Vein endothelial cell (primary cell): ENCODE data around the gene KRTAP1-1. TPM values are rescaled to one million over a fixed set of nuclear protein-coding genes. Genes with fewer than 3 reads are reported as not detected.

Source experiments
- small RNA-seq: library from RNA; depleted of rRNA; stranded (forward); fragments of <200 nt; gene quantifications from one replicate; pipeline ENCODE3, GENCODE V24; 2012
- total RNA-seq: library from RNA; depleted of rRNA; stranded (reverse); fragments of >200 nt; gene quantifications from 2 replicates; pipeline ENCODE4 v1.2.3, GENCODE V29; 2012

Gene KRTAP1-1
- total RNA-seq, result not detected in 2 replicates

GRCh38 chr17:41040783-41041571, at the start of gene KRTAP1-1:
Gene KRTAP1-1, minus strand, starts transcription at chr17:41041450. Its CDS starts 53 bp downstream, at chr17:41041397.

GRCh38 chr17:41084100-41084856, 43.0 kb upstream of the KRTAP1-1 start, which contains the start of gene KRTAP4-7:
Gene KRTAP4-7, plus strand, starts transcription at chr17:41084150. Its CDS starts 57 bp downstream, at chr17:41084207.

GRCh38 chr17:41065829-41066624, 24.8 kb upstream of the KRTAP1-1 start, which contains the start of gene KRTAP2-4:
Gene KRTAP2-4, minus strand, starts transcription at chr17:41065879. Its CDS starts 34 bp downstream, at chr17:41065845.

GRCh38 chr17:41060052-41060604, 18.9 kb upstream of the KRTAP1-1 start, which contains the start of gene KRTAP2-3:
Gene KRTAP2-3, minus strand, starts transcription at chr17:41060114. Its CDS starts 64 bp downstream, at chr17:41060050.

GRCh38 chr17:41055130-41055529, 13.9 kb upstream of the KRTAP1-1 start, which contains the start of gene KRTAP2-2:
Gene KRTAP2-2, minus strand, starts transcription at chr17:41055230. Its CDS starts 19 bp downstream, at chr17:41055211.

GRCh38 chr17:41046735-41047465, 5.7 kb upstream of the KRTAP1-1 start, which contains the start of gene KRTAP2-1:
Gene KRTAP2-1, minus strand, starts transcription at chr17:41047316. Its CDS starts 49 bp downstream, at chr17:41047267.

GRCh38 chr17:41034346-41034935, 6.8 kb downstream of the KRTAP1-1 start, which contains the start of gene KRTAP1-3:
Gene KRTAP1-3, minus strand, starts transcription at chr17:41034874. Its CDS starts 53 bp downstream, at chr17:41034821.

GRCh38 chr17:41029633-41030245, 11.5 kb downstream of the KRTAP1-1 start, which contains the start of gene KRTAP1-4:
Gene KRTAP1-4, minus strand, starts transcription at chr17:41030195. Its CDS starts 117 bp downstream, at chr17:41030078.

GRCh38 chr17:41026715-41027471, 14.4 kb downstream of the KRTAP1-1 start, which contains the start of gene KRTAP1-5:
Gene KRTAP1-5, minus strand, starts transcription at chr17:41027208. Its CDS starts 53 bp downstream, at chr17:41027155.

GRCh38 chr17:41008811-41009210, 32.4 kb downstream of the KRTAP1-1 start, which contains the start of gene KRTAP3-1:
Gene KRTAP3-1, minus strand, starts transcription at chr17:41009128. Its CDS starts 54 bp downstream, at chr17:41009074.

GRCh38 chr17:40999563-40999962, 41.7 kb downstream of the KRTAP1-1 start, which contains the start of gene KRTAP3-2:
Gene KRTAP3-2, minus strand, starts transcription at chr17:40999906. Its CDS starts 53 bp downstream, at chr17:40999853.

GRCh38 chr17:40993839-40994238, 47.4 kb downstream of the KRTAP1-1 start, which contains the start of gene KRTAP3-3:
Gene KRTAP3-3, minus strand, starts transcription at chr17:40994164. Its CDS starts 67 bp downstream, at chr17:40994097.

Small RNA genes lying within 50 kb of the gene (small RNA-seq; reads per million reads assigned to genes)
- gene KRTAP3-4P, result not detected

Other genes starting within 250 kb of the KRTAP1-1 start
- gene KRT28, start 241.5 kb downstream of the KRTAP1-1 start, total RNA-seq, result not detected in 2 replicates
- 0.98 and 5.4 TPM in 2 replicates for gene KRT10, start 218.8 kb downstream of the KRTAP1-1 start, total RNA-seq
- not detected in 2 replicates for gene KRT12, start 174.2 kb downstream of the KRTAP1-1 start, total RNA-seq
- not detected in 2 replicates for gene KRT20, start 156.2 kb downstream of the KRTAP1-1 start, total RNA-seq
- gene KRT23, start 103.8 kb downstream of the KRTAP1-1 start, total RNA-seq, result not detected in 2 replicates
- gene KRT39, start 74.5 kb downstream of the KRTAP1-1 start, total RNA-seq, result not detected in 2 replicates
- gene KRT40, start 57.1 kb downstream of the KRTAP1-1 start, total RNA-seq, result not detected in 2 replicates
- gene KRTAP3-3, start 47.3 kb downstream of the KRTAP1-1 start, total RNA-seq, result not detected in 2 replicates
- gene KRTAP3-2, start 41.5 kb downstream of the KRTAP1-1 start, total RNA-seq, result not detected in 2 replicates
- gene KRTAP3-1, start 32.3 kb downstream of the KRTAP1-1 start, total RNA-seq, result not detected in 2 replicates
- not detected in 2 replicates for gene KRTAP1-5, start 14.2 kb downstream of the KRTAP1-1 start, total RNA-seq
- gene KRTAP1-4, start 11.3 kb downstream of the KRTAP1-1 start, total RNA-seq, result not detected in 2 replicates
- gene KRTAP1-3, start 6.6 kb downstream of the KRTAP1-1 start, total RNA-seq, result not detected in 2 replicates
- not detected in 2 replicates for gene KRTAP2-1, start 5.9 kb upstream of the KRTAP1-1 start, total RNA-seq
- not detected in 2 replicates for gene KRTAP2-2, start 13.8 kb upstream of the KRTAP1-1 start, total RNA-seq
- not detected in 2 replicates for gene KRTAP2-3, start 18.7 kb upstream of the KRTAP1-1 start, total RNA-seq
- gene KRTAP2-4, start 24.4 kb upstream of the KRTAP1-1 start, total RNA-seq, result not detected in 2 replicates
- not detected in 2 replicates for gene KRTAP4-7, start 42.7 kb upstream of the KRTAP1-1 start, total RNA-seq
- not detected in 2 replicates for gene KRTAP4-8, start 56.7 kb upstream of the KRTAP1-1 start, total RNA-seq
- gene KRTAP4-16, start 60.8 kb upstream of the KRTAP1-1 start, total RNA-seq, result not detected in 2 replicates
- gene KRTAP4-9, start 63.9 kb upstream of the KRTAP1-1 start, total RNA-seq, result not detected in 2 replicates
- gene KRTAP4-11, start 76.9 kb upstream of the KRTAP1-1 start, total RNA-seq, result not detected in 2 replicates
- not detected in 2 replicates for gene KRTAP4-12, start 82.7 kb upstream of the KRTAP1-1 start, total RNA-seq
- gene KRTAP4-6, start 99.1 kb upstream of the KRTAP1-1 start, total RNA-seq, result not detected in 2 replicates
- gene KRTAP4-5, start 108.4 kb upstream of the KRTAP1-1 start, total RNA-seq, result not detected in 2 replicates
- gene KRTAP4-4, start 119.3 kb upstream of the KRTAP1-1 start, total RNA-seq, result not detected in 2 replicates
- gene KRTAP4-3, start 126.8 kb upstream of the KRTAP1-1 start, total RNA-seq, result not detected in 2 replicates
- not detected in 2 replicates for gene KRTAP4-2, start 136.8 kb upstream of the KRTAP1-1 start, total RNA-seq
- not detected in 2 replicates for gene KRTAP4-1, start 143.5 kb upstream of the KRTAP1-1 start, total RNA-seq
- gene KRTAP9-1, start 148.4 kb upstream of the KRTAP1-1 start, total RNA-seq, result not detected in 2 replicates
- not detected in 2 replicates for gene KRTAP9-2, start 185.2 kb upstream of the KRTAP1-1 start, total RNA-seq
- not detected in 2 replicates for gene KRTAP9-3, start 191.0 kb upstream of the KRTAP1-1 start, total RNA-seq
- not detected in 2 replicates for gene KRTAP9-8, start 196.5 kb upstream of the KRTAP1-1 start, total RNA-seq
- not detected in 2 replicates for gene KRTAP9-4, start 208.2 kb upstream of the KRTAP1-1 start, total RNA-seq
- gene KRTAP9-9, start 213.9 kb upstream of the KRTAP1-1 start, total RNA-seq, result not detected in 2 replicates
- not detected in 2 replicates for gene KRTAP9-6, start 223.9 kb upstream of the KRTAP1-1 start, total RNA-seq
- not detected in 2 replicates for gene KRTAP9-7, start 234.2 kb upstream of the KRTAP1-1 start, total RNA-seq